AG04449 (cell line): ENCODE data around the gene TAF10.

Experiments used
- CTCF ChIA-PET: fragments of 350-600 bp; formaldehyde crosslinking; extraction: SDS; loops from one replicate; lab custom pipeline; 2021; ENCODE audit warnings: antibody characterized with exemption; lab: Yijun Ruan, JAX
- POLR2A ChIA-PET: fragments of 400-600, 350-600 bp; formaldehyde crosslinking; extraction: SDS; loops from one replicate; lab custom pipeline; 2020; ENCODE audit warnings: antibody characterized with exemption, inconsistent platforms; lab: Yijun Ruan, JAX
- DNase-seq: peaks from one replicate; pipeline ENCODE4 v3.0.0-alpha.2; 2010; ENCODE audit warnings: low read depth, low spot score
- H3K4me3 ChIP-seq: 2 replicates; pipeline ENCODE4 v1.5.1; 2011; ENCODE audit warnings: low read depth, mild to moderate bottlenecking, control low read depth, low read length
- CTCF ChIP-seq: IDR thresholded peaks from one replicate; pipeline ENCODE4 v1.5.1; 2011; ENCODE audit warnings: mild to moderate bottlenecking, moderate library complexity, low read length, control low read depth, inconsistent platforms; ENCODE audit not compliant: insufficient read depth; ENCODE audit errors: missing control alignments

Gene TAF10

GRCh38 chr11:6615882-6616585, 4.0 kb upstream of the TAF10 start:
- ChIA-PET POLR2A (interaction anchor here (0.6 kb wide), 1 partner anchor 8 kb away, joined by 4 read pairs; no protein-coding TSS in a partner anchor), CTCF (interaction anchor here (1.1 to 4.0 kb wide), 4 partner anchors 68 to 252 kb away, joined by 3 to 15 read pairs (median 6); partner anchors contain the start of gene MRPL17)
- no peak for TF ChIP-seq CTCF
- DNase-seq = no peak
- H3K4me3 ChIP-seq = no peak overlapping the region

- no peak for TF ChIP-seq CTCF
- POLR2A ChIA-PET = no interaction called here
- CTCF ChIA-PET = interaction anchor here (1.5 kb wide), 1 partner anchor 69 kb away, joined by 9 read pairs; the partner anchor contains the start of gene MRPL17
Measured at GRCh38 chr11:6615046-6615445, 3.0 kb upstream of the TAF10 start.

GRCh38 chr11:6614446-6614845, 2.4 kb upstream of the TAF10 start:
- POLR2A ChIA-PET = no interaction called here
- CTCF ChIA-PET = no interaction called here
- no peak overlapping the region for H3K4me3 ChIP-seq
- TF ChIP-seq CTCF = no peak
- no peak for DNase-seq

More at GRCh38 chr11:6615046-6615445, 3.0 kb upstream of the TAF10 start:
- DNase-seq = no peak
- no peak overlapping the region for H3K4me3 ChIP-seq

- H3K4me3 ChIP-seq = no peak overlapping the region
- TF ChIP-seq CTCF = no peak
- ChIA-PET CTCF (interaction anchor here (0.7 to 3.1 kb wide), 7 partner anchors 9 to 92 kb away, joined by 3 to 23 read pairs (median 3); partner anchors contain the start of gene MRPL17), POLR2A (no interaction called here)
- DNase-seq = no peak
Measured at GRCh38 chr11:6613496-6613895, 1.5 kb upstream of the TAF10 start.

- ChIA-PET POLR2A (interaction anchor here (0.7 to 1.4 kb wide), 12 partner anchors 9 to 233 kb away, joined by 3 to 5 read pairs (median 4); partner anchors contain the start of genes ARFIP2, RRP8 and TIMM10B), CTCF (interaction anchor here (0.6 to 3.1 kb wide), 5 partner anchors 9 to 106 kb away, joined by 3 to 23 read pairs (median 3); partner anchors contain the start of gene MRPL17)
- no peak for TF ChIP-seq CTCF
- no peak for DNase-seq
- peak overlapping the region; percentile 72 for H3K4me3 ChIP-seq
Measured at GRCh38 chr11:6611963-6612212, 128 bp downstream of the TAF10 start.
